GM12864 (cell line): ENCODE data around the gene NHSL1.

ENCODE experiments used
- DNase-seq: peaks from one replicate; pipeline ENCODE4 v3.0.0-alpha.2; 2011; ENCODE audit warnings: low read depth
- H3K4me3 ChIP-seq: 2 replicates; pipeline ENCODE4 v1.5.1; 2011; ENCODE audit warnings: mild to moderate bottlenecking, low read depth, low read length, control low read depth
- CTCF ChIP-seq: IDR thresholded peaks from 2 replicates; pipeline ENCODE4 v1.5.1; 2011; ENCODE audit warnings: low read depth, mild to moderate bottlenecking, moderate library complexity, low read length, control low read depth, inconsistent platforms; ENCODE audit errors: missing control alignments

NHSL1 gene

GRCh38 chr6:138421608-138422007, 77.7 kb downstream of the NHSL1 start:
- TF ChIP-seq CTCF, result no peak
- H3K4me3 ChIP-seq, result no peak overlapping the region
- no peak for DNase-seq

GRCh38 chr6:138421089-138421488, 78.2 kb downstream of the NHSL1 start:
- TF ChIP-seq CTCF, result no peak
- no peak for DNase-seq
- no peak overlapping the region for H3K4me3 ChIP-seq

- no peak for TF ChIP-seq CTCF
- DNase-seq, result no peak
- no peak overlapping the region for H3K4me3 ChIP-seq
These were observed 78.9 kb downstream of the NHSL1 start for GRCh38 chr6:138420356-138420755.

DNA sequence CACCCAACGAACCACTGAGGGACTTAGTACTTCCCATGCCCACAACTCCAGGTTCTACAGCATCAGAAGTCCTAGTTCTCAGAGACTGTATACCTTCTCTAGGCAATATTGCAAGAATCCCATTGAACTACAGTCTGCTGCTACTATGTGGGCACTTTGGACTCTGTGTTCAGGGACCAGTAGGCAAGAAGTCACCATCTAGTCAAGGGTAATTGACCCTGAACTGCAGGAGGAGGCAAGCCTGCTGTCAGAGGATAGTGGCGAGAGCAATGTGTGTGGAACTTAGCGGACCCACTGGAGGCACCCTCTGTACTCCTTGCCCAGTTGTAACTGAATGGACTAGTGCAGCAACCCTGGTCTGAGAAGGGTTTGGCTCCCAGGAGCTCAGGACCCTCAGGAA, 79.5 kb downstream of the NHSL1 start:
- DNase-seq, result no peak
- no peak overlapping the region for H3K4me3 ChIP-seq
- no peak for TF ChIP-seq CTCF

GRCh38 chr6:138418118-138418742, 81.1 kb downstream of the NHSL1 start:
- DNase-seq, result no peak
- H3K4me3 ChIP-seq, result no peak overlapping the region
- no peak for TF ChIP-seq CTCF

- TF ChIP-seq CTCF, result no peak
- DNase-seq, result no peak
- H3K4me3 ChIP-seq, result no peak overlapping the region
These were observed 81.7 kb downstream of the NHSL1 start for GRCh38 chr6:138417493-138418117.

GRCh38 chr6:138416206-138416605, 83.1 kb downstream of the NHSL1 start:
- DNase-seq, result no peak
- no peak for TF ChIP-seq CTCF
- H3K4me3 ChIP-seq, result no peak overlapping the region
